Measurements from ENCODE around the gene EGFL8.

EGFL8 gene

DNA sequence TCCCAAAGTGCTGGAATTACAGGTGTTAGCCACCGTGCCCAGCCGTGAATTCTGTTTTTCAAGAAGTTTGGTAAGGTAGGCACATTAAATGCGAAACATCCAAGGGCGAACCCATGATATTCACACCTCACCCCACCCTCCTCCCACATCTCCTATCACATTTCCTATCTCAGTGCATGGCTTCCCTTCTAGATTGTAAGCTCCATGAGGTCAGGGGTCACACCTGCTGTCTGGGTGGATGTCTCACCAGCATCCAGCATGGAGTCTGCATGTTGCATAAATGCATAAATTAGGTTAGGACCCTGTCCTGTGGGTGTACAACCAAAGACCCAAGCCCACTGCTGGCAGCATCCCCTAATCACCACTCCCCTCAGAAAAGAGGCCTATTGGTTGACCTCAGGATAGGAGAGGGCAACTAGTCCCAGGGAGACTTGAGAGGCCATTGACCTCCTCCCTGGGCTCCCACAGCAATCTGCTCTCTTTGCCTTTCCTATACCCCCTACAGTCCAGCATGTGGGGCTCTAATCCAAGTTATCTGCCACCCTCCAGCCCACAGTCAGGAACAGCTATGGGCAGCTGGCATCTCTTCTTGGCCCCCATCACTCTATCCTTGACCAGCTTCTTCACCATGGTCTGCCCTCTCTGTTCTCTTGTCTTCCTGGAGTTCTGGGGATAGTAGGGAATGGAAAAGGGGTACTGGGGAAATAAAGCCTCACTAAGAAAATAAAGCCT lies 16.8 kb upstream of the EGFL8 start:
- no peak for DNase-seq

DNA sequence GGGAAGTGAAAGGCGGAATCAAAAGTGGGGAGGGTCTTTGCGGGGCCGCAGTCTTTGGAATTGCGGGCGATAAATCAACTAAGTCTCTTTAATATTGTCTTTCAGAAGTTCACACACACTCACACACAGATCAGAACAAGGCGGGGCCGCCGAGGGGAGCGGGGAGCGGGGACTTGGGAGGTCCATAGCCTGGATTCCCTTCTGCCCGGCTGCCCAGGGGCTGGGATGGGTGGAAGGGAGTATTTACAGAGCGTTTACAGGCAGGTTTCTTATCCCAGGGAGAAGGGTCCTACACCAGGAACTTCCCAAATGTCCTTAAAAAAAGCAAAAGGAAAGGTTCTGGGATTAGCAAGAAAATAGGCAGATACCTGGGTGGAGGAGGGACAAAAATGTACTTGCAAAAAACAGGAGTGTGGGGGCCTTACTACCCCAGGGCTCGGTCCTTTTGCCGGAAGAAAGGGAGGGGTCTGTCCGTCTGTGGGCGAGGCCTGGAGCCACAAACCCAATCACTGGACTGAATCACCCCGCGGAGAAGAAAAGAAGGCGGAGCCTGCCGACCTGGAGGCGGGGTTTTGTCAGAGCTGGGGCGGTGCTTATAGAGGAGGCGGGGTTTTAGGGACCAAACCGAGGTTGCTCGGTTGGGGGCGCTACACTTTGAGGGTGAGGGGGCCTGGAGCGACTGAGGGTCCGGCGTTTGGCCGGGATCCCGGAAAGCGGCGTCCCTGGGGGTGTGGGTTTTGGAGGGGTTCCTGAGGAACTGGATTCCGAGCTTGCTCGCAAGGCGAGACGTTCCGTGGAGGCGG lies 15.9 kb upstream of the EGFL8 start:
- DNase-seq, result no peak

DNA sequence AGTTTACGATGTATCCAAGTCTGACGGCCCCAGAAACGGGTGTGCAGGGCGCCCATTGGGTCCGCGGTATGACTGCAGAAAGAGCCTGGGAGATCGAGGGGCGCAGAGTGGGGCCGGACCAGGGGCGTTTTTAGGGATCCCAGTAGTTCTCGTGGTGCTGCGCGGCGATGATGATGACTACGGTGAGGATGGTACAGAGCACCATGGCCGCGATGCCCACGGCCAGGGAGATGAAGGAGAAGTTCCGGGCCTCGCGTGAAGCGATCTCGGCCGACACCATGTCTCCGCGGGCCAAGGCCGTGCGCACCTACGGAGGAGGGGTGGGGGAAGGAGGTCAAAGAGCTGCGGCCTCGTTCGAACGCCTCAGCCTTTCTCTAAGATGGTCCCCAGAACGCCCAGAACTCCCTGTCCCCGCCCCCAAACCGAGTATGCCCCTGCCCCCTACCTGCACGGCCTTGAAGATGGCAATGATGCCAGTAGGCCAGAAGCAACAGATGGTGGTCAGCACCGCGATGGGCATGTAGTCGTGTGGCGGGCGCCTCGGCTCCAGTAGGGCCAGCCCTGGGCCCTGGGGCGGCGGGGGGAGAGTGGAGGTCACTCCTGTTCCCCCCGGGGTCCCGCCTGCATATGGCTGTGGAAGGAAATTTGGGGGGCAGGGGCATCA lies 15.2 kb upstream of the EGFL8 start:
- DNase-seq, result no peak

DNA sequence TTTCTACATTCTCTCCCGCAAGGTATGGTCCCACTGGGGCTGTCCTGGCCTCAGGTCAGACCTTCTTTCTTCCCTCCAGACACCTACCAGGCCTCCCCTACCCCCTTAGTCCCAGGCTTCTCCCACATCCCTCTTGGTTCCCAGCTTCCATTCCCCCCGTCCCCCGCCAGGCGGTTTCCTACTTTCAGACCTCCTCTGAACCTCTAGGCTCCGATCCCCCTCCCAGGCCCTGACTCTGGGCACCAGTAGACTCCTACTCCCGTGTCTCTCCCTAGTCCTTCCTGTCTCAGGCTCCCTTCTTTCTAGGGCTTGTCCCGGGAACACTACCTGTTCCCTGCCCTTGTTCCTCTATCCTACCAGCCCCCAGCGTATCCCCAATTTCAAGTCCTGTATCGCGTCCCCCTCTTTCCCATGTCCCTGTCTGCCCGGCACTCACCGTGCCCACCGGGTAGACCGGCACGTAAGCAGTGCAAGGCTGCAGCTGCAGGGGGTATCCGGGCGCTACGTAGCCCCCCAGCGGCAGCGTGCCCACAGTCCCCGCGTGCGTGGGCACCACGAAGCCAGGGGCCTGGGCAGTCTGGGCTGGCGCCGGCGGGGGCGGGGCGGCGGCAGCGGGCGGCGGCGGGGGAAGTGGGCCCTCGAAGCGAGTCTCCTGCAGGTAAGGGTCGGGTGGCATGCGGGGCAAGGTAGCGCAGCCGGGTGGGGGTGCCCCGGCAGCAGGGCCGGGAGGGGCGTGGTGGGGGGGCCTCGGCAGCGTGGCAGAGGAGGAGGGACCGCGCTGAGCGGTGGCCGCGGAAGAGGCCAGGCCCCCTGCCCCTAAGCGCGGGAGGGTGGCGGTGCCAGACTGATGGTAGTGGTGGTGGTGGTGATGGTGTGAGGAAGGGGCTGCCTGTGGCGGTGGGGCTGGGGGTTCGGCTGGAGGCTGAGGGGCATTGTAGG lies 14.2 kb upstream of the EGFL8 start:
- no peak for DNase-seq

DNA sequence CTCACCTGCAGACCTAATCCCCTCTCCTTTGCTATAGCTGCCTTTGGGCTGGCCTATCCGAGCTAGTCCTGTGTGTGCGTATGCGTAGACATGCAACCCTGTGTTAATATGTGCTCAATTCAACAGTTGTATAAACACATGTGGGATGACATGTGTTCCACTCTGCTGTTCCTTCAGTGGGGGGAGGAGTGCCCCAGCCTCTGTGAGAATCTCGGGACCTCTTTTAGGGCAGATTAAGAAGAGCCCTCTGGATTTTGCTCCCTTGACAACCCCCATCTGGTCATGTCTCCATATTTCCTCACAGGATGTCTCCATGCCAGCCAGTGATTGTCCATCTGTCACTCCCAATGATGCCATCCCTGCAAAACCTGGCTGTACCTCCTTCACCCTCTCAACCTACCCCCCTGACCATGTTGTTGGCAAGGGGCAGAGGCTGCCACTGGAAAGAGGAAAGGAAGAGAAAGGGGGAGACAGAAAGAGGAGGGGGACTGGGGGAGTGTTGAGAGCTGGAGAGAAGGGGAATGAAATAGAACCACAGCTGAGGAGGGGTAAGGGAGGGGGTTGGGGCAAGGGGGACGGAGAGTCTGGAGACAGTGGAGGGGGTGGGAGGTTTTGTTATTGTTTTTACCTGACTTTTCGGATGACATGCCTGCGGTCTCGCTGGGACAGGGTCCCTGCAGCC lies 13.1 kb upstream of the EGFL8 start:
- peak; percentile 97 to 99 for DNase-seq

DNA sequence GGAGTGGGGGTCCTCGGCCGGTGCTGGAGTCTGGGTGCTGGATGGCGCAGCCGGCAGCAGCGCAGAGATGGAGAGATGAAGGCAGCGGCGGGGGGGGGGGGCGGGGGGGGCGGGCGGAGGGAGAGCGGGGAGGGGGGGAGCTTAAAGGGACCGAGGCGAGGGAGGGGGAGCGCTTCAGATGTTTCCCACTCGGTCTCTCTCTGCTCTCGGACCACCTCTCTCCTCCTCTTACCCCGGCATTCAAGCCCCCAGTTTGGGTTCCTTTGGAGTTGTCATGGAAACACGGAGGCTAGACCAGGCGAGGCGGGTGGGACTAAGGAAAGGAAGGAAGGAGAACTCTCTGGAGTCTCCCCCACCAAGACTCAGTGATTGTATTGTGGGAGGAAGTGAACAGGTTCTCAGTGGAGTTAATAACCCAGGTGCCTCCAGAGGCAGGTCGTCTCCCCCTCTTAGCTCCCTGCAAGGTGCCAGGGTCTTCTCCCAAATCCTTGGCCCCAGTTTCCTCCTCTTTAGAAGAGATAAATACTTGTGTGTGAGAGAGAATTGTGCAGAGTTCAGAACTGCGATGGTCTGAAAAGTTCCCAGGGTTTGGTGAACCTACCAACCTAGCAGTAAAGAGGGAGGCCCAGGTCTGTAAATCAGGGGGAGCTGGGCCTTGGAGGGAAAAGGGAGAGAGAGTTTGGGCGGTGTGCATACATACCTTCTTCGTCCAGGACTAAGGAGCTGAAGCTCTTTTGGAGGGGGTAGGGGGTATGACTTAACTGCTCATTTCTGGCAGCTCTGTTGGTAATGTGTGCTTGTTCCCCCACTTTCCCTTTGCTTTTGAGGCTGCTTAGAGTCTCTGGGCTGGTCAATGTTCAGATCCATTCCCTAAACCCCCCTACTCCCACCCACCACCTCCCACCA lies 12.3 kb upstream of the EGFL8 start, which contains the start of gene PRRT1:
TSS of gene PRRT1 (minus strand) at position 77 of the 906 bp plus-strand sequence. CDS start 112 bp downstream, outside the sequence.
- DNase-seq, result peak; percentile 29 to 42

GRCh38 chr6:32152769-32153563 lies 11.4 kb upstream of the EGFL8 start:
- DNase-seq, result no peak

DNA sequence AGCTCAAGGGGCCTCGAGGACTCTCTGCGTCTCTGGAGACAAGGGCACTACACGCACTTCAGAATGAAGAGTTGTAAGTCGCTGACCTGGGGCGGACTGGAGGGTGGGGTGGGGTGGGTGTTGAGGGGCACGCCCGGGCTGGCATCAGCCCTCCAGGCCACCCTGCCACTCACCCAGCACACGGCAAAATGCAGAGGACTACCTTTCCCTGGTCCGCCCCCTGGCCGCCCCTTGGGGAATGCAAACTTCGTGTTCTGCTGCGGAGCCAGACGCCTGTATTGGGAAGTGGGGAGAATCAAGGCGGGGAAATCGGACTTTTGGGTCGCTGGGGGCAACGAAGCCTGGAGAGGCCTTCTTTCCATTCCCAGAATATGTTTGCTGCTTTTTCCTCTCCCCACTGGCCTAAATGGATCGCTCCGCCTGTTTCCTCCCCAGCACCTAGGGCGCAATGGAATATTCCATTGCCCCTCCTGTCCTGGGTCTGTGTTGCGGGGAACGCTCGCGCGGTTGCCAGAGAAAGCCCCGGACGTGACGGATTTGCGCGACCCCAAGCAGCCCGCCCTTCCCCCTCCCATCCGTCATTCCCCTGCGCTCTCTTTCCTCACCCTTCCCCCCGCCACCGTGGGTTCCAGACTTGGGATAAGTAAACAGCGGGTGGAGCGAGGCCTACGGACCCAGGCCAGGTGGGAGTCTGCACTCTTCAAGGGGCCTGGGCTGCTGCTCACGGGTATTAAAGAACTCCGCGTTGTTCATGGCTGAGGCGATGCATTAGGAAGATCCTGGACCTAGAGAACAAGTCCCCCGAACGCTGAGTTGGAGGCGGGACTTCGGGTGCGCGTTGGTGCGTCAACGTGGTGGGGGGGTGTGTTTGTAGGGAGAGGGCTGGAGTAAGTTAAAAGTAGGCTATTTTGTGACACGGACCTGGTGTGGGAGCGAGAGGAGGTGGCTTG lies 10.6 kb upstream of the EGFL8 start, which contains the start of gene PPT2:
TSS of gene PPT2 (plus strand) at position 578 of the 950 bp plus-strand sequence. CDS start 454 bp downstream, outside the sequence.
- peak; percentile 88 to 89 for DNase-seq

GRCh38 chr6:32154514-32155161 lies 9.8 kb upstream of the EGFL8 start:
- DNase-seq, result peak; percentile 59 to 82

GRCh38 chr6:32156891-32157290 lies 7.5 kb upstream of the EGFL8 start:
- no peak for DNase-seq

DNA sequence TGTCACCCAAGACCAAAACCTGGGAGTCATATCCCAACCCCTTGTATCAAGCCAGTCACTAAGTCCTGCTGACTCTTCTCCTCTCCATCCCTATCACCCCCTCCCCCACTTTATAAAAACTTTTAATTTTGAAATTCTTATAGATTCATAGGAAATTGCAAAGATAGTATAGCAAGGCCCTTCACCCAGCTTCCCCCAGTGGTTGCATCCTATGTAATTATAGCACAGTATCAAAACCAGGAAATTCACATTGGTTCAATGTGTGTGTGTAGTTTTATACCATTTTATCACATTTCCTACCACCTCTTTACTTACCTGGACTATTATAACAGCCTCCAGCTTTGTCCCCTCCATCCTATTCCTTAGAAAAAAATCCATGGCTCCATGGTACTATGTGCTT lies 6.3 kb upstream of the EGFL8 start:
- no peak for DNase-seq

- DNase-seq, result no peak
Measured at GRCh38 chr6:32163559-32164258, 686 bp upstream of the EGFL8 start.

- no peak for DNase-seq
Measured at GRCh38 chr6:32166411-32167061, 2.1 kb downstream of the EGFL8 start.

GRCh38 chr6:32167154-32167760 lies 2.9 kb downstream of the EGFL8 start:
- no peak for DNase-seq

- no peak for DNase-seq
Measured at GRCh38 chr6:32167761-32168262, 3.4 kb downstream of the EGFL8 start.

- DNase-seq, result no peak
Measured at GRCh38 chr6:32168350-32168749, 4.0 kb downstream of the EGFL8 start.
